Lung (tissue), 12 donors: ENCODE data around the gene HECW1. TPM values are rescaled to one million over a fixed set of nuclear protein-coding genes. Genes with fewer than 3 reads are reported as not detected.

Source experiments
- ATAC-seq: fragments of 200-7000 bp; cut with Tn5 transposase; one replicate; pipeline ENCODE4 v1.9.1; 2020; ENCODE audit warnings: moderate number of reproducible peaks; ENCODE audit not compliant: insufficient read depth, low FRiP score
- DNase-seq, 3 donors: peaks; one replicate each; pipeline ENCODE4 v3.0.0-alpha.2; 2013 to 2017
- H3K27ac ChIP-seq, 2 donors: one replicate each; pipeline ENCODE4 v1.5.1; 2013; ENCODE audit warnings: mild to moderate bottlenecking in 2 of 2, moderate library complexity in 2 of 2, control low read depth in 1 of 2, inconsistent platforms in 1 of 2, low read depth in 1 of 2, low read length in 1 of 2
- H3K27me3 ChIP-seq, 3 donors: one replicate each; pipeline ENCODE4 v1.5.1; 2013; ENCODE audit warnings: low read length in 2 of 3; ENCODE audit not compliant: control insufficient read depth in 3 of 3, insufficient read depth in 3 of 3
- H3K36me3 ChIP-seq, 4 donors: one replicate each; pipeline ENCODE4 v1.5.1; 2013; ENCODE audit warnings: low read length in 4 of 4, mild to moderate bottlenecking in 1 of 4, moderate library complexity in 1 of 4; ENCODE audit not compliant: control insufficient read depth in 4 of 4, insufficient read depth in 4 of 4
- H3K4me1 ChIP-seq, 5 donors: one replicate each; pipeline ENCODE4 v1.5.1; 2013; ENCODE audit warnings: low read length in 5 of 5, mild to moderate bottlenecking in 2 of 5, moderate library complexity in 1 of 5; ENCODE audit not compliant: control insufficient read depth in 5 of 5, insufficient read depth in 5 of 5
- H3K4me3 ChIP-seq: one replicate; pipeline ENCODE4 v1.5.1; 2013; ENCODE audit warnings: mild to moderate bottlenecking, control low read depth, moderate library complexity
- H3K9ac ChIP-seq, 2 donors: one replicate each; pipeline ENCODE4 v1.5.1; 2013; ENCODE audit warnings: low read length in 2 of 2, control low read depth in 1 of 2; ENCODE audit not compliant: insufficient read depth in 1 of 2
- H3K9me3 ChIP-seq, 4 donors: one replicate each; pipeline ENCODE4 v1.5.1; 2013; ENCODE audit warnings: low read length in 3 of 4, mild to moderate bottlenecking in 1 of 4, moderate library complexity in 1 of 4; ENCODE audit not compliant: control insufficient read depth in 4 of 4, insufficient read depth in 3 of 4
- CTCF ChIP-seq: IDR thresholded peaks from 2 replicates; pipeline ENCODE4 v1.5.1; 2012; ENCODE audit warnings: mild to moderate bottlenecking; ENCODE audit errors: control extremely low read depth, extremely low read depth
- WGBS, 2 donors: extraction: QIAGEN DNeasy Blood & Tissue Kit; methylation state at CpG; one replicate each; pipeline ENCODE4 v1.1.7; 2013; 5-methylcytosine and 5-hydroxymethylcytosine counted together
- polyA plus RNA-seq, 2 donors: library from polyadenylated mRNA; stranded (reverse); fragments of 200-250 nt; gene quantifications; one replicate each; pipeline ENCODE4 v1.2.1, GENCODE V29; 2013
- total RNA-seq, 2 donors: library from RNA; depleted of rRNA in 1 of 2; stranded (reverse); fragments of >200 nt in 1 of 2; gene quantifications; one replicate each; pipeline ENCODE4 v1.2.1, GENCODE V29; 2014 to 2021
- donor health status: control.
- donor health status: control.
- donor health status: Bipolar disorder and iron deficiency.
- donor health status: healthy.
- donor health status: DM: yes; HTN: yes; CAD: no.

HECW1 gene
- total and polyA plus RNA-seq, 4 donors: 0.05 to 0.21 (median 0.13) TPM

- no peak for DNase-seq
- H3K27me3 ChIP-seq: no peaks in the 10 kb centered on the region
- no peak overlapping the region for H3K9ac ChIP-seq
- TF ChIP-seq CTCF: no peak
- H3K9me3 ChIP-seq: no peaks in the 10 kb centered on the region
- no peaks in the 10 kb centered on the region for H3K4me1 ChIP-seq
- 53 to 60% methylated on average over 3 of the region's 3 CpGs for WGBS, 2 donors
- no peaks in the 10 kb centered on the region for H3K36me3 ChIP-seq
- no peak overlapping the region for H3K4me3 ChIP-seq
- H3K27ac ChIP-seq: no peak overlapping the region
- no peak for ATAC-seq
Observed at GRCh38 chr7:43170571-43170970, 58.1 kb downstream of the HECW1 start.

GRCh38 chr7:43175570-43176200 is 63.2 kb downstream of the HECW1 start:
- ATAC-seq: no peak
- WGBS, 2 donors: 58 to 75% methylated on average over 10 of the region's 10 CpGs
- no peak for TF ChIP-seq CTCF

GRCh38 chr7:43179393-43179792 is 66.9 kb downstream of the HECW1 start:
- no peak overlapping the region for H3K9ac ChIP-seq
- no peaks in the 10 kb centered on the region for H3K36me3 ChIP-seq
- H3K4me3 ChIP-seq: no peak overlapping the region
- WGBS, 2 donors: 62 to 78% methylated on average over 2 of the region's 2 CpGs
- no peak overlapping the region for H3K27ac ChIP-seq
- no peak for ATAC-seq
- no peaks in the 10 kb centered on the region for H3K9me3 ChIP-seq
- DNase-seq: no peak
- H3K27me3 ChIP-seq: peaks cover 0 to 2% (median 0%) of the 10 kb centered on the region in 3 donors
- no peak for TF ChIP-seq CTCF
- H3K4me1 ChIP-seq: no peaks in the 10 kb centered on the region

More at GRCh38 chr7:43175570-43176200, 63.2 kb downstream of the HECW1 start:
- Histone ChIP-seq H3K4me3 (no peak overlapping the region), H3K36me3 (no peaks in the 10 kb centered on the region), H3K4me1 (no peaks in the 10 kb centered on the region), H3K9ac (no peak overlapping the region), H3K9me3 (no peaks in the 10 kb centered on the region), H3K27me3 (peaks cover 0 to 2% (median 0%) of the 10 kb centered on the region in 3 donors), H3K27ac (no peak overlapping the region)
- DNase-seq: peak in 1 of 3 donors; percentile 21
